Mammary epithelial cell (primary cell): ENCODE data around the gene TEKT2.

Experiments
- EZH2 ChIP-seq: IDR thresholded peaks from 2 replicates; pipeline ENCODE4 v1.6.1; 2012; ENCODE audit warnings: low read length, inconsistent platforms, borderline replicate concordance
- TF ChIP-seq, protein P1 (sequence below), 2 donors: IDR thresholded peaks in 1 of 2; conservative IDR thresholded peaks in 1 of 2; 2 replicates each; pipeline ENCODE4 v1.5.1; 2011 to 2012; ENCODE audit warnings: inconsistent platforms in 2 of 2, low read length in 2 of 2, mild to moderate bottlenecking in 2 of 2, control low read depth in 1 of 2, low read depth in 1 of 2; ENCODE audit not compliant: insufficient read depth in 1 of 2; ENCODE audit errors: extremely low read depth in 1 of 2

DNA sequence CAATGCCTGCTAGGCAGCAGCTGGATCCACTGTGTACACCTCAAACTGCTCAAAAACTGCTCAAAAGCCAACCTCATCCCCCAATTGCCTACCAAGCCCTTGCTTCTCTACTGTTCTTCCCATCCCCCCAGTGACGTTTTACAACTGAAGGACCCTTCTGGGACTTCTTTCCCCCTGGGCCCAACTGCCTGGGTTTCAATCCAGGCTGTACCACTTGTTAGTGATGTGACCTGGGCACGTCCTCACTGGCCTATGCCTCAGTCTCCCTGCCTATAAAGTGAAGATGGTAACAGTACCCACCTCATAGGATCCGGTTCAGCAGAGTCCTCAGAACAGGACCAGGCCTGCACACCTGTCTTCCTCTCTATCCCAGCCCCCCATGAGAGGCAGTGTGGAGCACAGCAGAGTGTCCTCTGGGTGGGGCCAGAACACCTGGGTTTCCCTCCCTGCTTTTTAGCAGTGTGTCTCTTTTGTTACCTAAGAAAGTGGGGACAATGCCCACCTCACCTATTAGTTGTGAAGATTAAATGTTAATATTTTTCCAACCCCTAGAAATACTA is 1.9 kb upstream of the TEKT2 start:
- TF ChIP-seq, protein P1, sequence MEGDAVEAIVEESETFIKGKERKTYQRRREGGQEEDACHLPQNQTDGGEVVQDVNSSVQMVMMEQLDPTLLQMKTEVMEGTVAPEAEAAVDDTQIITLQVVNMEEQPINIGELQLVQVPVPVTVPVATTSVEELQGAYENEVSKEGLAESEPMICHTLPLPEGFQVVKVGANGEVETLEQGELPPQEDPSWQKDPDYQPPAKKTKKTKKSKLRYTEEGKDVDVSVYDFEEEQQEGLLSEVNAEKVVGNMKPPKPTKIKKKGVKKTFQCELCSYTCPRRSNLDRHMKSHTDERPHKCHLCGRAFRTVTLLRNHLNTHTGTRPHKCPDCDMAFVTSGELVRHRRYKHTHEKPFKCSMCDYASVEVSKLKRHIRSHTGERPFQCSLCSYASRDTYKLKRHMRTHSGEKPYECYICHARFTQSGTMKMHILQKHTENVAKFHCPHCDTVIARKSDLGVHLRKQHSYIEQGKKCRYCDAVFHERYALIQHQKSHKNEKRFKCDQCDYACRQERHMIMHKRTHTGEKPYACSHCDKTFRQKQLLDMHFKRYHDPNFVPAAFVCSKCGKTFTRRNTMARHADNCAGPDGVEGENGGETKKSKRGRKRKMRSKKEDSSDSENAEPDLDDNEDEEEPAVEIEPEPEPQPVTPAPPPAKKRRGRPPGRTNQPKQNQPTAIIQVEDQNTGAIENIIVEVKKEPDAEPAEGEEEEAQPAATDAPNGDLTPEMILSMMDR (conservative IDR thresholded peaks at IDR 0.05 in 1 of 2, IDR thresholded peaks at IDR 0.05 in 1 of 2; ENCODE audit: extremely low read depth in 1 of 2, insufficient read depth in 1 of 2, low read depth in 1 of 2, low read length in 2 of 2): no peak
- no peak for TF ChIP-seq EZH2
